HCT116 (cell line): ENCODE data around the gene RAD17. TPM values are rescaled to one million over a fixed set of nuclear protein-coding genes. Genes with fewer than 3 reads are reported as not detected.
"Not testable (repeated sequence)": the region's sequence is repeated elsewhere in the genome, so short reads cannot be mapped to it uniquely, and the experiment has no call there.

Experiments
- ATAC-seq: fragments of 200-7000 bp; cut with Tn5 transposase; 2 replicates; pipeline ENCODE4 v1.9.1; 2020; ENCODE audit warnings: mild to moderate bottlenecking, moderate library complexity
- BruUV-seq: library from RNA; stranded (reverse); fragments of 400-500 nt; replicated peaks from 2 replicates; lab custom pipeline; 2021; lab: Mats Ljungman, UMichigan
- CTCF ChIA-PET: fragments of 300-600 bp; sonication (Branson Sonifier 250); formaldehyde crosslinking; loops from one replicate; lab custom pipeline; 2021; ENCODE audit warnings: antibody characterized with exemption; lab: Charles Lee
- POLR2A ChIA-PET: fragments of 300-600, 350-600 bp; sonication (Branson Sonifier 250); formaldehyde crosslinking; loops from one replicate; lab custom pipeline; 2021; ENCODE audit warnings: antibody characterized with exemption; lab: Charles Lee
- RAD21 ChIA-PET, 2 experiments: fragments of 300-600 bp; sonication (Branson Sonifier 250); formaldehyde crosslinking; loops; one replicate each; lab custom pipeline; 2023; ENCODE audit warnings: low total read pairs in 2 of 2; ENCODE audit not compliant: uncharacterized antibody in 2 of 2, unreplicated experiment in 2 of 2, low non-redundant PET in 1 of 2; lab: Charles Lee
- DNase-seq: peaks from one replicate; pipeline ENCODE4 v3.0.0-alpha.2; 2010; ENCODE audit warnings: low read depth, low spot score
- H2AFZ ChIP-seq: fragments of 200-600 bp; shearing (Covaris generic), sonication (generic); 2 replicates; pipeline ENCODE4 v1.6.1; 2017; ENCODE audit warnings: low read depth, mixed run types, mixed read lengths, antibody characterized with exemption, low read length; ENCODE audit not compliant: poor library complexity, severe bottlenecking
- H3K27ac ChIP-seq: 2 replicates; pipeline ENCODE4 v1.5.1; 2012; ENCODE audit warnings: low read depth, low read length
- H3K27me3 ChIP-seq: fragments of 200-600 bp; sonication (generic); 2 replicates; pipeline ENCODE4 v1.6.1; 2016; ENCODE audit warnings: mixed run types, low read length, mixed read lengths; ENCODE audit not compliant: insufficient read depth
- H3K36me3 ChIP-seq, 2 experiments: fragments of 200-500 bp in 1 of 2; fragments of 200-600 bp in 1 of 2; sonication (Bioruptor generic) in 1 of 2; sonication (generic) in 1 of 2; 2 replicates each; pipeline versions ENCODE4 v1.5.1 to v1.6.1; 2014 to 2016; ENCODE audit warnings: low read length in 2 of 2, inconsistent platforms in 1 of 2, mixed read lengths in 1 of 2, mixed run types in 1 of 2; ENCODE audit not compliant: insufficient read depth in 2 of 2, control insufficient read depth in 1 of 2
- H3K4me1 ChIP-seq, 2 experiments: fragments of 200-600 bp in 1 of 2; sonication (generic) in 1 of 2; 2 replicates each; pipeline versions ENCODE4 v1.5.1 to v1.6.1; 2012 to 2017; ENCODE audit warnings: low read length in 2 of 2, inconsistent platforms in 1 of 2, mild to moderate bottlenecking in 1 of 2, mixed read lengths in 1 of 2, mixed run types in 1 of 2, moderate library complexity in 1 of 2; ENCODE audit not compliant: insufficient read depth in 2 of 2, control insufficient read depth in 1 of 2
- H3K4me2 ChIP-seq: fragments of 200-600 bp; sonication (generic); 2 replicates; pipeline ENCODE4 v1.6.1; 2017; ENCODE audit warnings: mixed run types, low read length, mixed read lengths
- H3K4me3 ChIP-seq, 2 experiments: fragments of 200-600 bp in 1 of 2; sonication (generic) in 1 of 2; replicated peaks in 1 of 2; 2 replicates each; pipeline ENCODE4 v1.5.1; 2011 to 2016; ENCODE audit warnings: low read length in 2 of 2, control low read depth in 1 of 2, low read depth in 1 of 2, mild to moderate bottlenecking in 1 of 2, mixed read lengths in 1 of 2, mixed run types in 1 of 2
- H3K79me2 ChIP-seq: fragments of 200-600 bp; sonication (generic); 2 replicates; pipeline ENCODE4 v1.6.1; 2017; ENCODE audit warnings: mild to moderate bottlenecking, mixed run types, low read length, moderate library complexity, mixed read lengths; ENCODE audit not compliant: insufficient read depth
- H3K9ac ChIP-seq: fragments of 200-600 bp; sonication (generic); 2 replicates; pipeline ENCODE4 v1.6.1; 2016; ENCODE audit warnings: low read length, mixed read lengths
- H3K9me2 ChIP-seq: fragments of 200-600 bp; sonication (generic), shearing (Covaris generic); 2 replicates; pipeline ENCODE4 v1.6.1; 2017; ENCODE audit warnings: mixed run types, mild to moderate bottlenecking, moderate library complexity; ENCODE audit not compliant: insufficient read depth
- H3K9me3 ChIP-seq, 2 experiments: fragments of 200-500 bp in 1 of 2; fragments of 200-600 bp in 1 of 2; sonication (Bioruptor generic) in 1 of 2; sonication (generic) in 1 of 2; 2 replicates each; pipeline ENCODE4 v1.6.1; 2014 to 2017; ENCODE audit warnings: low read length in 2 of 2, mixed read lengths in 2 of 2, inconsistent platforms in 1 of 2, low read depth in 1 of 2, mild to moderate bottlenecking in 1 of 2, mixed run types in 1 of 2, moderate library complexity in 1 of 2; ENCODE audit not compliant: control insufficient read depth in 1 of 2, insufficient read depth in 1 of 2
- H4K20me1 ChIP-seq: fragments of 200-600 bp; sonication (generic), shearing (Covaris generic); 2 replicates; pipeline ENCODE4 v1.6.1; 2017; ENCODE audit warnings: mixed run types, mild to moderate bottlenecking, moderate library complexity; ENCODE audit not compliant: insufficient read depth
- ATF3 ChIP-seq: IDR thresholded peaks from 2 replicates; pipeline ENCODE4 v1.6.1; 2012
- CBX3 ChIP-seq: IDR thresholded peaks from 2 replicates; pipeline ENCODE4 v1.6.1; 2012; ENCODE audit warnings: low read depth
- CEBPB ChIP-seq: IDR thresholded peaks from 2 replicates; pipeline ENCODE4 v1.6.1; 2012; ENCODE audit warnings: low read depth
- CTCF ChIP-seq, 3 experiments: fragments of 200-600 bp in 1 of 3; sonication (generic) in 1 of 3; IDR thresholded peaks in 2 of 3; conservative IDR thresholded peaks in 1 of 3; 2 replicates each; pipeline ENCODE4 v1.5.1; 2012 to 2017; ENCODE audit warnings: low read depth in 2 of 3, low read length in 2 of 3, antibody characterized with exemption in 1 of 3, borderline replicate concordance in 1 of 3, control low read depth in 1 of 3, mild to moderate bottlenecking in 1 of 3, mixed read lengths in 1 of 3, mixed run types in 1 of 3, moderate library complexity in 1 of 3; ENCODE audit not compliant: insufficient read depth in 1 of 3
- EGR1 ChIP-seq: IDR thresholded peaks from 2 replicates; pipeline ENCODE4 v1.6.1; 2012; ENCODE audit warnings: low read depth
- EZH2 ChIP-seq: fragments of 200-600 bp; sonication (generic); IDR thresholded peaks from 2 replicates; pipeline ENCODE4 v1.6.1; 2017; ENCODE audit warnings: antibody characterized with exemption, mixed run types
- EZH2phosphoT487 ChIP-seq: fragments of 200-600 bp; IDR thresholded peaks from 2 replicates; pipeline ENCODE4 v1.6.1; 2018; ENCODE audit warnings: antibody characterized with exemption, borderline replicate concordance
- POLR2A ChIP-seq: IDR thresholded peaks from 2 replicates; pipeline ENCODE4 v1.7.0; 2011; ENCODE audit warnings: borderline replicate concordance; ENCODE audit not compliant: insufficient read depth, insufficient read length; ENCODE audit errors: extremely low read depth
- POLR2AphosphoS5 ChIP-seq: IDR thresholded peaks from 2 replicates; pipeline ENCODE4 v1.6.1; 2011; ENCODE audit warnings: mild to moderate bottlenecking, low read depth, low read length, moderate library complexity
- RAD21 ChIP-seq: IDR thresholded peaks from 2 replicates; pipeline ENCODE4 v1.6.1; 2012; ENCODE audit warnings: low read depth, mild to moderate bottlenecking
- SIN3A ChIP-seq: IDR thresholded peaks from 2 replicates; pipeline ENCODE4 v1.6.1; 2012; ENCODE audit warnings: low read depth
- SP1 ChIP-seq: IDR thresholded peaks from 2 replicates; pipeline ENCODE4 v1.6.1; 2012; ENCODE audit warnings: low read depth
- YY1 ChIP-seq: IDR thresholded peaks from 2 replicates; pipeline ENCODE4 v1.6.1; 2011; ENCODE audit warnings: low read length, low read depth, moderate library complexity, mild to moderate bottlenecking; ENCODE audit not compliant: insufficient replicate concordance; ENCODE audit errors: extremely low read depth
- ZFX ChIP-seq: fragments of 450-650 bp; IDR thresholded peaks from 2 replicates; pipeline ENCODE4 v1.6.1; 2017
- intact Hi-C: fragments of 100-400 bp; cut with micrococcal nuclease; formaldehyde crosslinking; loops from 2 replicates; pipeline ENCODE4 v1.10.0; 2022
- total RNA-seq: library from RNA; stranded (reverse); gene quantifications from one replicate; pipeline ENCODE4 v1.2.1, GENCODE V29; 2021; ENCODE audit not compliant: unreplicated experiment

Gene RAD17
- total RNA-seq, 1 experiment from 2014 or later = 29.0 TPM

GRCh38 chr5:69455428-69455988 lies 85.9 kb downstream of the RAD17 start:
- H3K9ac ChIP-seq, H3K27ac ChIP-seq, H3K27me3 ChIP-seq, H3K4me3 ChIP-seq, H3K4me2 ChIP-seq, H3K36me3 ChIP-seq, ATAC-seq, RAD21 ChIA-PET, H3K9me2 ChIP-seq, H3K4me1 ChIP-seq, BruUV-seq, H3K79me2 ChIP-seq, DNase-seq, H4K20me1 ChIP-seq, H3K9me3 ChIP-seq, CTCF ChIA-PET, H2AFZ ChIP-seq, intact Hi-C loops, POLR2A ChIA-PET: not testable (repeated sequence)

GRCh38 chr5:69462170-69462569 lies 92.6 kb downstream of the RAD17 start:
- TF ChIP-seq POLR2A (no peak), POLR2AphosphoS5 (no peak), SP1 (no peak), CBX3 (no peak), RAD21 (no peak), ATF3 (no peak), ZFX (no peak), EGR1 (no peak), EZH2phosphoT487 (no peak), SIN3A (no peak), YY1 (no peak), CTCF (IDR thresholded peaks at IDR 0.05 in 2 of 3, conservative IDR thresholded peaks at IDR 0.05 in 1 of 3; ENCODE audit: borderline replicate concordance in 1 of 3, insufficient read depth in 1 of 3, low read depth in 2 of 3, low read length in 2 of 3) (no peak), EZH2 (no peak), CEBPB (no peak)
- TF ChIP-seq, all 23 proteins: peak for 0
- Histone ChIP-seq H3K9me2 (no peaks in the 10 kb centered on the region), H3K4me2 (no peak overlapping the region), H3K9ac (no peak overlapping the region), H3K4me3 (no peak overlapping the region), H3K79me2 (no peaks in the 10 kb centered on the region), H3K36me3 (no peaks in the 10 kb centered on the region), H3K27me3 (no peaks in the 10 kb centered on the region), H3K4me1 (no peaks in the 10 kb centered on the region), H4K20me1 (no peaks in the 10 kb centered on the region), H2AFZ (no peak overlapping the region), H3K27ac (no peak overlapping the region), H3K9me3 (no peaks in the 10 kb centered on the region)
- no TSS peak for BruUV-seq
- ATAC-seq (no peak), DNase-seq (no peak)
- POLR2A ChIA-PET = no interaction called here
- CTCF ChIA-PET = no interaction called here
- intact Hi-C loops = no loop called here
- RAD21 ChIA-PET = no interaction called here
